Vagina (tissue), 2 donors: ENCODE results near the gene HDGF.
A peak's percentile ranks its signal among the peaks of the same experiment; 100 is the strongest.

Experiments
- CTCF ChIP-seq, 3 experiments: fragments of 450-650 bp in 2 of 3; fragments of 200-600 bp in 1 of 3; sonication (generic) in 1 of 3; IDR thresholded peaks; one replicate each; pipeline ENCODE4 v1.5.1; 2017 to 2019; ENCODE audit warnings: antibody characterized with exemption in 3 of 3, mild to moderate bottlenecking in 2 of 3, moderate library complexity in 2 of 3
- POLR2A ChIP-seq, 2 donors: fragments of 450-650 bp; IDR thresholded peaks; one replicate each; pipeline ENCODE4 v1.6.1; 2017; ENCODE audit warnings: antibody characterized with exemption in 2 of 2, mild to moderate bottlenecking in 2 of 2, moderate library complexity in 2 of 2
- POLR2AphosphoS5 ChIP-seq, 2 donors: sonication (generic); formaldehyde crosslinking; IDR thresholded peaks; one replicate each; pipeline ENCODE4 v1.9.0; 2017; ENCODE audit warnings: antibody characterized with exemption in 2 of 2, mild to moderate bottlenecking in 2 of 2, low read depth in 1 of 2; ENCODE audit not compliant: insufficient read depth in 1 of 2

- peak in 1 of 3 experiments; percentile 8 for TF ChIP-seq CTCF (IDR thresholded peaks at IDR 0.05)
- peak in 1 of 2 donors; percentile 50 for TF ChIP-seq POLR2A (IDR thresholded peaks at IDR 0.05)
- TF ChIP-seq POLR2AphosphoS5 (IDR thresholded peaks at IDR 0.05; ENCODE audit: insufficient read depth in 1 of 2, low read depth in 1 of 2): peak; percentile 71 to 93
Observed at GRCh38 chr1:156728599-156729462, 22.6 kb downstream of the HDGF start, which contains the start of gene ISG20L2.
